ENCODE results near the gene SMLR1. TPM values are rescaled to one million over a fixed set of nuclear protein-coding genes. Genes with fewer than 3 reads are reported as not detected.

SMLR1 gene
- total and polyA plus RNA-seq, 9 of the 15 experiments (the other 6 are each of a cell fraction or from before 2014, with no cell fraction given) = not detected

GRCh38 chr6:130859161-130859867, 32.1 kb downstream of the SMLR1 start:
- Histone ChIP-seq H3K4me3 (no peak overlapping the region), H3K27ac (ENCODE audit: extremely low read depth, low read depth, low read length) (no peak overlapping the region), H3K27me3 (ENCODE audit: control insufficient read depth in 2 of 2, insufficient read depth in 2 of 2, low read length in 2 of 2) (no peaks in the 10 kb centered on the region), H3K9me1 (ENCODE audit: control insufficient read depth, insufficient read depth, low read length) (no peaks in the 10 kb centered on the region), H2AFZ (ENCODE audit: low read depth, low read length) (no peak overlapping the region), H3K4me1 (replicated peaks in 1 of 2; ENCODE audit: control insufficient read depth in 2 of 2, insufficient read depth in 2 of 2, low read length in 2 of 2) (no peaks in the 10 kb centered on the region), H3K4me2 (ENCODE audit: insufficient read depth, low read length) (no peak overlapping the region), H3K36me3 (ENCODE audit: control insufficient read depth, insufficient read depth, low read length) (peaks cover 5% of the 10 kb centered on the region; the same call in 1 of the 3 replicates), H3K9me3 (replicated peaks; ENCODE audit: control insufficient read depth, insufficient read depth, low read depth, low read length) (no peaks in the 10 kb centered on the region), H3K9ac (ENCODE audit: insufficient read depth in 1 of 2, low read depth in 2 of 2, low read length in 2 of 2) (no peak overlapping the region), H4K20me1 (replicated peaks; ENCODE audit: control insufficient read depth, insufficient read depth, low read length) (no peaks in the 10 kb centered on the region), H3K79me2 (ENCODE audit: control insufficient read depth, insufficient read depth, low read length) (no peaks in the 10 kb centered on the region)
- WGBS (ENCODE audit: insufficient coverage, low coverage, missing lambda C conversion rate) = 17% methylated on average over 11 of the region's 11 CpGs
- intact Hi-C loops (cut with micrococcal nuclease) = no loop called here
- ChIA-PET POLR2A (no interaction called here), CTCF (ENCODE audit: low intra/inter-chr PET ratio) (no interaction called here)
- TF ChIP-seq KHSRP (IDR thresholded peaks at IDR 0.05) (no peak), NCOA2 (IDR thresholded peaks at IDR 0.05; ENCODE audit: partially characterized antibody in 2 of 2) (no peak), ZNF668 (CRISPR knock-in tag; IDR thresholded peaks at IDR 0.05) (no peak), TEAD1 (CRISPR knock-in tag; IDR thresholded peaks at IDR 0.05) (no peak), HDGF (IDR thresholded peaks at IDR 0.05) (no peak), TGIF2 (CRISPR knock-in tag; IDR thresholded peaks at IDR 0.05) (no peak), ZNF274 (IDR thresholded peaks at IDR 0.05; ENCODE audit: borderline replicate concordance, low read depth, low read length) (no peak), FUS (optimal IDR thresholded peaks at IDR 0.05; ENCODE audit: low read depth, low read length) (no peak), BMI1 (IDR thresholded peaks at IDR 0.05; ENCODE audit: low read length) (no peak)
- TF ChIP-seq, protein P1, sequence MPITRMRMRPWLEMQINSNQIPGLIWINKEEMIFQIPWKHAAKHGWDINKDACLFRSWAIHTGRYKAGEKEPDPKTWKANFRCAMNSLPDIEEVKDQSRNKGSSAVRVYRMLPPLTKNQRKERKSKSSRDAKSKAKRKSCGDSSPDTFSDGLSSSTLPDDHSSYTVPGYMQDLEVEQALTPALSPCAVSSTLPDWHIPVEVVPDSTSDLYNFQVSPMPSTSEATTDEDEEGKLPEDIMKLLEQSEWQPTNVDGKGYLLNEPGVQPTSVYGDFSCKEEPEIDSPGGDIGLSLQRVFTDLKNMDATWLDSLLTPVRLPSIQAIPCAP (CRISPR knock-in tag; IDR thresholded peaks at IDR 0.05; ENCODE audit: borderline replicate concordance) = no peak
- no peak for DNase-seq (ENCODE audit: extremely low read depth in 1 of 4, low spot score in 3 of 4)
- no peak for FAIRE-seq
- in situ Hi-C loops (cut with MboI) = no loop called here
- no peak for ATAC-seq
- no TSS peak for BruUV-seq (replicated peaks)

All from K562 (cell line).